ENCODE measurements around the gene PLP2.

The PLP2 gene

GRCh38 chrX:49208399-49208798 is 36.7 kb downstream of the PLP2 start:
- in situ Hi-C loops (cut with MboI; ENCODE audit: low sequenced_read_pairs), result no loop called here

- in situ Hi-C loops (cut with MboI; ENCODE audit: low sequenced_read_pairs), result no loop called here
Observed at GRCh38 chrX:49209434-49210251, 37.9 kb downstream of the PLP2 start.

- in situ Hi-C loops (cut with MboI; ENCODE audit: low sequenced_read_pairs), result no loop called here
Observed at GRCh38 chrX:49210406-49210805, 38.7 kb downstream of the PLP2 start.

GRCh38 chrX:49211074-49211473 is 39.4 kb downstream of the PLP2 start:
- in situ Hi-C loops (cut with MboI; ENCODE audit: low sequenced_read_pairs), result no loop called here

GRCh38 chrX:49212209-49212608 is 40.5 kb downstream of the PLP2 start:
- in situ Hi-C loops (cut with MboI; ENCODE audit: low sequenced_read_pairs), result no loop called here

- in situ Hi-C loops (cut with MboI; ENCODE audit: low sequenced_read_pairs), result no loop called here
Observed at GRCh38 chrX:49212861-49213260, 41.2 kb downstream of the PLP2 start.

- in situ Hi-C loops (cut with MboI; ENCODE audit: low sequenced_read_pairs), result no loop called here
Observed at GRCh38 chrX:49214416-49214815, 42.7 kb downstream of the PLP2 start.

- in situ Hi-C loops (cut with MboI; ENCODE audit: low sequenced_read_pairs), result no loop called here
Observed at GRCh38 chrX:49214996-49215526, 43.4 kb downstream of the PLP2 start.

GRCh38 chrX:49220100-49220499 is 48.4 kb downstream of the PLP2 start:
- in situ Hi-C loops (cut with MboI; ENCODE audit: low sequenced_read_pairs), result no loop called here

- in situ Hi-C loops (cut with MboI; ENCODE audit: low sequenced_read_pairs), result no loop called here
Observed at GRCh38 chrX:49221868-49222267, 50.2 kb downstream of the PLP2 start.

Data from HL-60/S4 treated with phorbol 12-myristate 13-acetate at 8.2 ng/mL for 4 days and 3 days (cell line).